Loucy (cell line): ENCODE results near the gene PTPRF.
"Not testable (repeated sequence)": the region's sequence is repeated elsewhere in the genome, so short reads cannot be mapped to it uniquely, and the experiment has no call there.

ENCODE experiments used
- H2AFZ ChIP-seq: fragments of 200-600 bp; sonication (generic); 2 replicates; pipeline ENCODE4 v1.6.0; 2016; ENCODE audit warnings: antibody characterized with exemption, mild to moderate bottlenecking, low read length, moderate library complexity
- H3F3A ChIP-seq: fragments of 200-600 bp; 2 replicates; pipeline ENCODE4 v1.6.0; 2016; ENCODE audit warnings: antibody characterized with exemption, low read depth, mild to moderate bottlenecking
- H3K27me3 ChIP-seq: fragments of 200-600 bp; sonication (generic); 2 replicates; pipeline ENCODE4 v1.6.1; 2014; ENCODE audit warnings: low read length, mild to moderate bottlenecking; ENCODE audit not compliant: insufficient read depth, poor library complexity, severe bottlenecking
- H3K36me3 ChIP-seq: fragments of 200-600 bp; sonication (generic); 2 replicates; pipeline ENCODE4 v1.6.1; 2016; ENCODE audit warnings: low read length; ENCODE audit not compliant: insufficient read depth
- H3K4me1 ChIP-seq: fragments of 200-600 bp; sonication (generic); 2 replicates; pipeline ENCODE4 v1.5.1; 2014; ENCODE audit warnings: low read length, mild to moderate bottlenecking; ENCODE audit not compliant: insufficient read depth, poor library complexity, severe bottlenecking
- H3K4me2 ChIP-seq: fragments of 200-600 bp; sonication (generic); 2 replicates; pipeline ENCODE4 v1.6.0; 2014; ENCODE audit warnings: antibody characterized with exemption, low read length, low read depth, mild to moderate bottlenecking; ENCODE audit not compliant: poor library complexity, severe bottlenecking
- H3K4me3 ChIP-seq: fragments of 200-600 bp; sonication (generic); 2 replicates; pipeline ENCODE4 v1.5.1; 2014; ENCODE audit warnings: low read length, mild to moderate bottlenecking, mixed read lengths; ENCODE audit not compliant: poor library complexity, severe bottlenecking
- H3K79me2 ChIP-seq: fragments of 200-600 bp; sonication (generic); 2 replicates; pipeline ENCODE4 v1.6.1; 2014; ENCODE audit warnings: low read length; ENCODE audit not compliant: insufficient read depth
- H3K9ac ChIP-seq: fragments of 200-600 bp; sonication (generic); 2 replicates; pipeline ENCODE4 v1.6.0; 2014; ENCODE audit warnings: mild to moderate bottlenecking, low read depth, low read length, moderate library complexity; ENCODE audit not compliant: poor library complexity, severe bottlenecking
- H3K9me2 ChIP-seq: fragments of 200-600 bp; sonication (generic); replicated peaks from 2 replicates; pipeline ENCODE4 v1.6.1; 2016; ENCODE audit warnings: low read depth, low read length, mixed read lengths
- H3K9me3 ChIP-seq: fragments of 200-600 bp; sonication (generic); 2 replicates; pipeline ENCODE4 v1.6.1; 2014; ENCODE audit warnings: mild to moderate bottlenecking, antibody characterized with exemption, low read length, low read depth; ENCODE audit not compliant: insufficient read depth
- H4K20me1 ChIP-seq: fragments of 200-600 bp; sonication (generic); 2 replicates; pipeline ENCODE4 v1.6.0; 2014; ENCODE audit warnings: antibody characterized with exemption, low read length, mild to moderate bottlenecking; ENCODE audit not compliant: insufficient read depth, poor library complexity, severe bottlenecking
- CTCF ChIP-seq: fragments of 200-600 bp; sonication (generic); conservative IDR thresholded peaks from 2 replicates; pipeline ENCODE4 v1.5.1; 2014; ENCODE audit warnings: mild to moderate bottlenecking, antibody characterized with exemption, low read length
- EZH2phosphoT487 ChIP-seq: fragments of 200-600 bp; IDR thresholded peaks from 2 replicates; pipeline ENCODE4 v1.6.1; 2018; ENCODE audit warnings: antibody characterized with exemption, mild to moderate bottlenecking, moderate library complexity, borderline replicate concordance

Gene PTPRF

GRCh38 chr1:43637267-43637666 is 106.6 kb downstream of the PTPRF start:
- Histone ChIP-seq H3F3A (no peaks in the 10 kb centered on the region), H2AFZ (no peak overlapping the region), H3K4me2 (no peak overlapping the region), H3K36me3 (no peaks in the 10 kb centered on the region), H4K20me1 (no peaks in the 10 kb centered on the region), H3K27me3 (no peaks in the 10 kb centered on the region), H3K4me3 (no peak overlapping the region), H3K9ac (no peak overlapping the region), H3K79me2 (no peaks in the 10 kb centered on the region), H3K9me2 (no peaks in the 10 kb centered on the region), H3K4me1 (no peaks in the 10 kb centered on the region), H3K9me3 (no peaks in the 10 kb centered on the region)
- TF ChIP-seq CTCF (no peak), EZH2phosphoT487 (no peak)

GRCh38 chr1:43638381-43638780 is 107.7 kb downstream of the PTPRF start:
- not testable (repeated sequence) for H3K9me2 ChIP-seq, H4K20me1 ChIP-seq, H3K4me1 ChIP-seq, H3K79me2 ChIP-seq, H3K36me3 ChIP-seq, H2AFZ ChIP-seq, H3K4me3 ChIP-seq, H3K9ac ChIP-seq, H3F3A ChIP-seq, H3K4me2 ChIP-seq, H3K9me3 ChIP-seq, H3K27me3 ChIP-seq

GRCh38 chr1:43639976-43640794 is 109.5 kb downstream of the PTPRF start:
- Histone ChIP-seq H3K4me1 (no peaks in the 10 kb centered on the region), H3K4me2 (no peak overlapping the region), H3K36me3 (no peaks in the 10 kb centered on the region), H4K20me1 (no peaks in the 10 kb centered on the region), H3K9me3 (no peaks in the 10 kb centered on the region), H2AFZ (no peak overlapping the region), H3K79me2 (no peaks in the 10 kb centered on the region), H3K9me2 (no peaks in the 10 kb centered on the region), H3K4me3 (no peak overlapping the region), H3K9ac (no peak overlapping the region), H3K27me3 (no peaks in the 10 kb centered on the region), H3F3A (no peaks in the 10 kb centered on the region)
- TF ChIP-seq CTCF (no peak), EZH2phosphoT487 (no peak)

GRCh38 chr1:43644558-43644957 is 113.9 kb downstream of the PTPRF start:
- Histone ChIP-seq H3K9ac (no peak overlapping the region), H3K9me3 (no peaks in the 10 kb centered on the region), H2AFZ (no peak overlapping the region; the same call in 1 of the 2 replicates), H3K79me2 (no peaks in the 10 kb centered on the region), H4K20me1 (no peaks in the 10 kb centered on the region), H3K4me2 (no peak overlapping the region), H3K27me3 (no peaks in the 10 kb centered on the region), H3K9me2 (no peaks in the 10 kb centered on the region), H3K4me3 (no peak overlapping the region), H3F3A (no peaks in the 10 kb centered on the region), H3K36me3 (no peaks in the 10 kb centered on the region), H3K4me1 (no peaks in the 10 kb centered on the region)
- TF ChIP-seq CTCF: no peak
- TF ChIP-seq EZH2phosphoT487: no peak
